Chondrocyte (in vitro differentiated cells): ENCODE results near the gene TLE1. TPM values are rescaled to one million over a fixed set of nuclear protein-coding genes. Genes with fewer than 3 reads are reported as not detected.

ENCODE experiments used
- DNase-seq: peaks from one replicate; pipeline ENCODE4 v3.0.0; 2021; ENCODE audit warnings: mixed read lengths, low spot score
- H3K27ac Mint-ChIP-seq: one replicate; pipeline ENCODE4 v1.8.0; 2021; ENCODE audit warnings: mild to moderate bottlenecking, moderate library complexity, mixed read lengths; ENCODE audit not compliant: unreplicated experiment
- H3K27me3 Mint-ChIP-seq: 2 replicates; pipeline ENCODE4 v1.8.0; 2021; ENCODE audit warnings: low read depth, mixed read lengths
- H3K36me3 Mint-ChIP-seq: 2 replicates; pipeline ENCODE4 v1.8.0; 2021; ENCODE audit warnings: low read depth, mixed read lengths
- H3K4me1 Mint-ChIP-seq: 2 replicates; pipeline ENCODE4 v1.8.0; 2021; ENCODE audit warnings: low read depth, mild to moderate bottlenecking, mixed read lengths
- H3K4me3 Mint-ChIP-seq: one replicate; pipeline ENCODE4 v1.8.0; 2021; ENCODE audit warnings: mild to moderate bottlenecking, moderate library complexity, mixed read lengths; ENCODE audit not compliant: unreplicated experiment
- H3K9me3 Mint-ChIP-seq: 2 replicates; pipeline ENCODE4 v1.8.0; 2021; ENCODE audit warnings: low read depth, mixed read lengths
- total RNA-seq: library from RNA; stranded (reverse); gene quantifications from 3 replicates; pipeline ENCODE4 v1.2.1, GENCODE V29; 2021
- TF ChIP-seq, protein P1 (sequence below): fragments of 200-600 bp; sonication (generic); IDR thresholded peaks from 2 replicates; pipeline ENCODE4 v1.5.0; 2021; ENCODE audit warnings: antibody characterized with exemption, mild to moderate bottlenecking, moderate library complexity

TLE1 gene
- total RNA-seq, 1 donor from 2014 or later: 12.6 TPM

DNA sequence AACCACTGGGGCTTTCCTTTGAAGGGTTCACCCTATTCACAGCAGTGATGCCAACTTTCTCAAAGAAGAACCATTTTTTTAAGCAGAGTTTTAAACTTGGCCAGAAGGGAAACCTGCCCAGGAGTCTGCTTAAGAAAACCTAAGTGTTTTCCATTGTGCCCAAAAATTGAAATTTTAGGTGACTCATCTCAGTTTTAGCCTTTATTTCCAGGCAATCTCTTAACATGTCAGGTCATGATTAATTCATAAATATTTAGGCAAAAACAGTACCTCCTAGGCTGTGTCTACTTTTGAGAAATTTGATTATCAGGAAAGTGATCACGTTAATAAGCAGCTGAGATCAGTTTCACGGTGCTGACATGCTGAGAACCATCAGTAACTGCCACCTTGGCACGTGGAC lies 61.9 kb downstream of the TLE1 start:
- Mint-ChIP-seq H3K4me3 (no peak overlapping the region), H3K4me1 (peaks cover 20% of the 10 kb centered on the region), H3K27me3 (no peaks in the 10 kb centered on the region), H3K27ac (no peak overlapping the region), H3K36me3 (no peaks in the 10 kb centered on the region), H3K9me3 (no peaks in the 10 kb centered on the region)
- DNase-seq: no peak
- TF ChIP-seq, protein P1, sequence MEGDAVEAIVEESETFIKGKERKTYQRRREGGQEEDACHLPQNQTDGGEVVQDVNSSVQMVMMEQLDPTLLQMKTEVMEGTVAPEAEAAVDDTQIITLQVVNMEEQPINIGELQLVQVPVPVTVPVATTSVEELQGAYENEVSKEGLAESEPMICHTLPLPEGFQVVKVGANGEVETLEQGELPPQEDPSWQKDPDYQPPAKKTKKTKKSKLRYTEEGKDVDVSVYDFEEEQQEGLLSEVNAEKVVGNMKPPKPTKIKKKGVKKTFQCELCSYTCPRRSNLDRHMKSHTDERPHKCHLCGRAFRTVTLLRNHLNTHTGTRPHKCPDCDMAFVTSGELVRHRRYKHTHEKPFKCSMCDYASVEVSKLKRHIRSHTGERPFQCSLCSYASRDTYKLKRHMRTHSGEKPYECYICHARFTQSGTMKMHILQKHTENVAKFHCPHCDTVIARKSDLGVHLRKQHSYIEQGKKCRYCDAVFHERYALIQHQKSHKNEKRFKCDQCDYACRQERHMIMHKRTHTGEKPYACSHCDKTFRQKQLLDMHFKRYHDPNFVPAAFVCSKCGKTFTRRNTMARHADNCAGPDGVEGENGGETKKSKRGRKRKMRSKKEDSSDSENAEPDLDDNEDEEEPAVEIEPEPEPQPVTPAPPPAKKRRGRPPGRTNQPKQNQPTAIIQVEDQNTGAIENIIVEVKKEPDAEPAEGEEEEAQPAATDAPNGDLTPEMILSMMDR: no peak

DNA sequence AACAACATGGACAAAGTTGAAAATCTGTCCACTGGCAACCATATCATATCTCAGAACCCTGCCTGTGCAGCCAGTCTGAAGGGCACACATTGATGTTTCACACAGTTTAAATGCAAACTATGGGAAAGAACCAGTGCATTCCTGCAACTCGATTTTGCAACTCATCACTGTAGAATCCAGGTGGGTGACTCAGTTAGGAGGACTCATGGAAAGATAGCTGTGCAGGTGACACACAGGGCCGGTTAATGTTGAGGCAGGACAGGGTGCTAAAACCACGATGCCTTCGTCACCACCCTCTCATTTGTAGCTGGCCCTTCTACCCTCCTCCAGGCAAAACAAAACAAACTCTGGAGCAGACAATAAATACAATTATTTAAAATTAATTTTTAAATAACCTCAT lies 62.8 kb downstream of the TLE1 start:
- H3K27me3 Mint-ChIP-seq: no peaks in the 10 kb centered on the region
- H3K27ac Mint-ChIP-seq: no peak overlapping the region
- H3K9me3 Mint-ChIP-seq: no peaks in the 10 kb centered on the region
- no peak for DNase-seq
- no peaks in the 10 kb centered on the region for H3K36me3 Mint-ChIP-seq
- TF ChIP-seq, protein P1: no peak
- H3K4me3 Mint-ChIP-seq: no peak overlapping the region
- peaks cover 14% of the 10 kb centered on the region for H3K4me1 Mint-ChIP-seq

DNA sequence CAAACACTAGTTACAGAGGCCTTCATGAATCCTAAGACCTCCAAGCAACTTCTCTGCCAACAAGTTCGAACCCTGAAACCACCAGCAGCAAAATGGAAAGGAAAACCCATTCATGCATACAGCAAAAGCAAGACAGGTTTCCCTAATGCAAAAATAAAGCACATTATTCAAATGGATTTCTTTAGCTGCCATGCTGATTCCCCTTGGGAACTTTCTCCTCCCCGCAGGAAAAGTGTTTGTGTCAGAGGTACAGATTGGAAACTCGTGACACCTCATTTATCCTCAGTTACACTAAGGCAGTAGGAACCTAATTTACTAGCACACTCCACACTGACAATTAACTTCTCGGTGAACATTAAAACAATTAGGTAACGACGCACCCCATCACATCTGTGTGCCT lies 63.4 kb downstream of the TLE1 start:
- DNase-seq: no peak
- H3K36me3 Mint-ChIP-seq: no peaks in the 10 kb centered on the region
- H3K27me3 Mint-ChIP-seq: no peaks in the 10 kb centered on the region
- TF ChIP-seq, protein P1: no peak
- no peaks in the 10 kb centered on the region for H3K9me3 Mint-ChIP-seq
- peaks cover 12% of the 10 kb centered on the region for H3K4me1 Mint-ChIP-seq
- H3K27ac Mint-ChIP-seq: no peak overlapping the region
- H3K4me3 Mint-ChIP-seq: no peak overlapping the region

DNA sequence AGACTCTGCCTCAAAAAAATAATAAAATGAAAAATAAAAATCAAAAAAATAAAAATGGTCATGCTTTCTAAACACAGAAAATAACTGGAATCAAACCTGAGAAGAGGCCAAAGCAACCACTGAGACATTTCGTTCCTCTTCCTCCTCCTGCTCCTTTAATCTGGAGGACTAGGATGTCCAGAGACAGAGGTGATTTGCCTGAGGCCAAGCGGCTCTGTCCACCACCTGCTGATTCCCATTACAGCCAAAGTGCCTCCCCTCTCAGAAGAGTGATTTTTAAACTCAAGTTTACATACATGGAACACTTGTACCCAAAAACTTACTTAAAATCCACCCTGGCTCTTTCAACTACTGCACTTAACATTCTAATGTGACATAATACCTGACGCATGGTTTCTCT lies 65.6 kb downstream of the TLE1 start:
- Mint-ChIP-seq H3K27ac (no peak overlapping the region), H3K27me3 (no peaks in the 10 kb centered on the region), H3K4me3 (no peak overlapping the region), H3K9me3 (no peaks in the 10 kb centered on the region), H3K4me1 (peaks cover 20% of the 10 kb centered on the region), H3K36me3 (peaks cover 2% of the 10 kb centered on the region)
- no peak for DNase-seq
- TF ChIP-seq, protein P1: no peak

DNA sequence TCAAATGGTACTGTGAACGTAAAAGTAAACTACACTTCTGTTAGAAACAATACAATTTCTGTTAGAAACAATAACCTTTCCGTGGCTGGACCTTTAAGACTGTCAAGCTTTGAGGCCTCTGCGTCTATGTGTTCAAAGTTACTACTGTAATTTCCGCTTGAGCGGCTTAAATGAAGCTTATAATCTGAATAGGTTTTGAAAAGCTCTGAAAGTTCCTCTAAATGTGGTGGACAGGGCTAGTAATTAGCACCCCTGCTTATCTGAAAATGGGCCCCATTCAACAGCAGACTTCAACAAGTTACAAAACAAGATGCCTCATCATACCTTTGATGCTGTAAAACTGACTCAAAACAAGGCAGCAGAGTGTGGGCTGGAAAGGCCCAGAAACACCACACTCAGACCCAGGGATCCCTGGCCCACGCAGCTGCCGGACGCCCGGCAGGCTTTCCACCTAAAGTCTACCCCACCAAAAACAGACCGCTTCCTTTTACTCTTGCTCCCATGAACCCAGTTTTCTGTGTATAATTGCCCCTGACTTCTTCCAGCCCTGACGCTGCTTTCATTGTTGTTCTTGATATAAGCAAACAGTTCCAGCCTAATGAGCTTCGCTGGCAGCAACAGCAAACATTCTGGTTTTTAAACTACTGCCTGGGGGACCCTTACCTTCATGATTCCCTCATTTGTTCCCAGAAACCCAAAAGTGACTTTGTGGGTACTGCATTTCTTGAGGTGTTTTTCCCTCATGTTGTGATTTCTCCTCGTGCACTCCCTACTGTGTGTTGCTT lies 66.7 kb downstream of the TLE1 start:
- H3K27ac Mint-ChIP-seq: no peak overlapping the region
- H3K9me3 Mint-ChIP-seq: no peaks in the 10 kb centered on the region
- peaks cover 2% of the 10 kb centered on the region for H3K36me3 Mint-ChIP-seq
- H3K4me1 Mint-ChIP-seq: peaks cover 19% of the 10 kb centered on the region
- H3K27me3 Mint-ChIP-seq: no peaks in the 10 kb centered on the region
- DNase-seq: no peak
- TF ChIP-seq, protein P1: no peak
- H3K4me3 Mint-ChIP-seq: no peak overlapping the region
